Stimulated activated CD4-positive, alpha-beta T cell treated with anti-CD3 and anti-CD28 coated beads, Interleukin-4, amount 100 ng/mL, for 1 hour (primary cell): Measurements from ENCODE around the gene NAALADL2.
"Not testable (repeated sequence)": the region's sequence is repeated elsewhere in the genome, so short reads cannot be mapped to it uniquely, and the experiment has no call there.

Source experiments
- DNase-seq: peaks from one replicate; pipeline ENCODE4 v3.0.0-alpha.2; 2020

Gene NAALADL2

DNA sequence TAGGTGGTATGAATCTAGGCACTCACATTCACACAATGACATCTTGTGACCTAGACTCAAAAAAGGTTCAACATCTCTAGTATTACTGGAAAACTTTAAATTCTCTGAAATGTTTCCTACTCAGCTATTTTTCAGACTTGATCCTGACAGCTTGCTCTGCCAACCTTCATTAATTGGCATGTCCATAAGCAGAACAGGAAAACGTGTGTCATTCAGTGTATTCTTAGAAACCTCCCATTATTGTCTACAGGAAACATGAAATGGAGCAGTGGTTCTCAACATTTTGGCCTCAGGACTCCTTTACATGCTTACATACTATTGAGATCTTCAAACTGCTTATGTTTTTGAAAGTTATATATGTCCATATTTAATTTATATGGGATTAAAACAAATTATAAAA, 363.2 kb downstream of the NAALADL2 start:
- DNase-seq: no peak

- no peak for DNase-seq
Measured at GRCh38 chr3:175224051-175224450, 364.9 kb downstream of the NAALADL2 start.

- no peak for DNase-seq
Measured at GRCh38 chr3:175226444-175226843, 367.3 kb downstream of the NAALADL2 start.

GRCh38 chr3:175227126-175227525, 368.0 kb downstream of the NAALADL2 start:
- DNase-seq: no peak

- no peak for DNase-seq
Measured at GRCh38 chr3:175233957-175234940, 375.1 kb downstream of the NAALADL2 start.

DNA sequence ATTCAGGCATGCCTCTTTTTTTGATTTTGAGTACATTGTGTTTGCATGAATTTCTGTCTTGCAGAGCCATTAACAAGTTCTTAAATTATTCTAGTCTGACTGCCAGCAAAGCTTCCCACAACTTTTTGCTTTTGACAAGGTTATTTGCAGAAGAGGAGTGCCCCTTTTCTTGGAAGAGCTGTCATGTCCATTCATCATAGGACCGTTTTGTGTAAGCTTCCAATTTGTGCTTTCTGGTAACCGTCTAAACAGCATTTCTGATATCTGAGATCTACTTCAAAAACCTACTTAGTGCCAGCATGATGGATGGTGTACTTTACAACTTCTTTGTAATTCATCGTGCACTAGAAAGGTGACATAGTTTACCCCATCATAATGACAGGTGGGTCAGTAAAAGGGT, 379.7 kb downstream of the NAALADL2 start:
- DNase-seq: no peak

GRCh38 chr3:175240921-175241320, 381.8 kb downstream of the NAALADL2 start:
- DNase-seq: no peak

- DNase-seq: no peak
Measured at GRCh38 chr3:175242243-175242642, 383.1 kb downstream of the NAALADL2 start.

GRCh38 chr3:175246234-175246633, 387.1 kb downstream of the NAALADL2 start:
- DNase-seq: no peak

DNA sequence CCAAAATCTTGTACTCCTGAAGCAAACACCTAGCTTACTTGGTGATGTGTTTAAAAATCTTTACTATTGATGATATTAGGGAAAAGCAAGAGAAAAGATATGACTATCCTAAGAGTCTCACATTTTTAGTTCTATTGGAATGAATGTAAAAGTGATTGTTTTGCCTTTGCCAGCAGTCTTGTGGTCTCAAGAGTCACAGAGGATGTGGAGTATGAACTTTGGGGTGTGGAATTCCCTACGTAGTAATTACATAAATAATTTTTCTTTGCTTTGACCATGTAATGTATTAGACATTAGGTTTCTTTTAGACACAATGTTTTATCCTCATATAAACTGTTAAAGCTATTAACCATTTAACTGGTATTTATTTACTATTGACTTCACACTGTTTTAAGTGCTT, 387.6 kb downstream of the NAALADL2 start:
- DNase-seq: no peak

DNA sequence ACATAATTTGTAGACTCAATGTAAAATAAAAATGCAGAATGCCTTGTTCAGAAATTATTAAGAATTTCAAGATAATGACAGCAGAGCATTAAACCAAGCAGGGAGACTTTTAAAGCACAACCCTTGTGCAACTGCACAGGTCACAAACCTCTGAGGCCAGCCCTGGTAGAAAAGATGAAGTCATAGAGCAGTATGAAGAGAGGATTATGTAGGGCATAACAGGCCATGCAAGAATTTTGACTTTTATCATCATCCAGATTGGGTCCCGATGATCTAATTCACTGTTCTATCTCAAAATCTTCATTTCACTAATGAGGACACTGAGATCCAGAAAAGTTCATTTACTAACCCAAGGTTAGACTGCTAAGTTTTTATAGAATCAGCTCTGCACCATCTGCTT, 388.5 kb downstream of the NAALADL2 start:
- no peak for DNase-seq

DNA sequence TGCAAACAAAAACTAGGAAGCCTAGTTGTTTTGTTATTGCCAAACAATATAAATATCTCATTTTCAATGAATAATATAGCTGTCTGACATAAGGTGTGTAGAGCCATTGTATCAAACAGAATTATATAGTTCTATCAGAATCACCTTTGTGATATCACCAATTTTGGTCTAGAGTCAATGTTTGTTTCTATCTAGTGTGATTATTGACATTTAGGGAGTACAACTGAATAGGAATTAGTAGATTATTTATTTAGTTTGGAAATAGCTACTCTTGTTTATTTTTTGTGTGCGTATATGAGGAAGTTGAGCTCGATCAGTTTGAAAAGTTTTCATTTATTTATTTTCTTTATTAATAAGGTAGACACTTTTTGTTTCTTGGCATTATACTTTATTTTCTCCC, 389.7 kb downstream of the NAALADL2 start:
- DNase-seq: no peak

DNA sequence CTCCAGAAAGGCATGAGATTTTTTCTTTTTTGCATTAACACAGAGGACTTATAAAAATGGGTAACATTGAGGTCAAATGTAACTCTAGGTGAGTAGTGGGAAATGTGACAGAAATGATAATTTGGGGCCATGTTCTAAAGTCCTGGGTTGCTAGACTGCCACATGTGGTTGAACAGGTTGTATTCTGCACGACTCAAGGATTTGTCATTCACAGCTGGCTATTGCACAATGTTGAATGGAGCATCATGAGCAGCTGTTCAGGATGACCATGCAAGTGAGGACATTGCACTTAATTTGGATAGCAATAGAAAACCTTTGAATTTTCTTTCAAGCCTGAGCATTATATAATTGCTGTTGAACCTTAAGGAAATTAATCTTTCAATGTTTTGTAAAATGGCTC, 396.6 kb downstream of the NAALADL2 start:
- no peak for DNase-seq

DNA sequence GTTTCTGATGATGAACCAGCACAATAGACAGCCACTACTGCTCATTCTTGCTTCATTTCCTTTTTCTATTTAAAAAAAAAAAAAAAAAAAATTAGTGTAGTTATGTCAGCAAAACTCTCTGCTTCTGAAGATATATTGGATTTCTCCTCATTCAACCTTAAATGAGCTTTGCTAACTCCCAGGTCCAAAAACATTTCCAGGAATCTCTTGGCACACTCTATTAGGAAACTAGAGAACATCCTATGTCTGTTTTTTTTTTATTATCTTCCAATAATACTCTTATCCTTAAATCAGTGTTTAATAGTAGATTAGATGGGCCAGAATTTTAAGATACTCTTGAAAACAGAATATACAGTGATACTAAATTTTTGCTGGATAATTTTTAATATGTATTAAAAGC, 398.0 kb downstream of the NAALADL2 start:
- no peak for DNase-seq

DNA sequence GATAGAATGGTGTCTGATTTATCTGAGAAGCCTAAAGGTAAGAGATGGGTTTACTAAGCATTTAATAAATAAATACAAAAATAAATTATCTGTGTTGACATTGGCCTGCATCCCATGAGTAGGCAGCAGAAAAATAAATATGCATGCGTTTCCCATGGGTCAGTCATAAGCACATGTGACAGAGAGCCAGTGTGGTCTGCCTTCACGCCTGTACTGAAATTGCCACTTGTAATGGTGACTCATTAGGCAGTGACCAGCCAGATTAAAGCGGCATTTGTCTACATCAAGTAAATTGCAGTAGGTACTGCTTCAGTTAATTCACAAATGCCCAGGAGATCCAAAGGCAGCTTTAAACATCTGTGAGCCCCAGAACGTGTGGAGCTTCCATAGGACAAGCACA, 399.6 kb downstream of the NAALADL2 start:
- no peak for DNase-seq

GRCh38 chr3:175260145-175260794, 401.1 kb downstream of the NAALADL2 start:
- no peak for DNase-seq

- DNase-seq: no peak
Measured at GRCh38 chr3:175266478-175266877, 407.3 kb downstream of the NAALADL2 start.

DNA sequence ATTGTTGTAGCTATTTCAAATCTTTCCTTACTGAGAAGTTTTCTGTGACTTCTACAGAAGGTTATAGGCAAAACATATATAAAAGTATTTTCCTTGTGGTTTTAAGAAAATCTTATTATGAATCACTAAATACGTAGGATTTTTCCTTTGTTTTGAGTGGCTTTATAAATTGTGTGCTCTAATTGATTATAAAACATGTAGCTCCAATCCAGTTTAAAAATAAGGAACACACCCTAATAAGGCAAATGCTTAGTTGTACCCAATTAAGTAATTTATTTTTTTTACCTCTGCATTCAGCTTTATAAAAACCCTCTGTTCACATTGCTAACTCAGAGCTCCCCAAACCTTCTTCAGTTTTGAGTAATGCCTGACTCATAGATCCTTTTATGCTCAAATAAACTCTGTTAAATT, 408.0 kb downstream of the NAALADL2 start:
- DNase-seq: no peak

DNA sequence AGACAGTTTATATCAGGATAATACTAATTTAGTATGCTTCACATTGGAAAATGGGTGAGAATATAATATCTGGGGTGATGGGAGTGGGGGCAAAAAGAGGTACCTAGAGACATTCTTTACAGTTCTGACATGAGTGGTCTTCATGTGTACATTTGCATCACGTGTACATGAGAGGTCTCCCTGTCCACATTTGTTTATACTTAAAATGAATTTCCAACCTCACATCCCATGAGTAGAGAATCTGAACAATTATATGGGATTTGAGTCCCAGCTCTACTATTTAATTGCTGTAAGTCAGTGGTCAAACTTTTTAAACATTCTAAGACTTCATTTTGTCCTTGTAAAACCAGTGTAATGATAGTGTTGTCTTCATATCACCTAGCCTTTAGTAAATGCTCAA, 408.4 kb downstream of the NAALADL2 start:
- no peak for DNase-seq

DNA sequence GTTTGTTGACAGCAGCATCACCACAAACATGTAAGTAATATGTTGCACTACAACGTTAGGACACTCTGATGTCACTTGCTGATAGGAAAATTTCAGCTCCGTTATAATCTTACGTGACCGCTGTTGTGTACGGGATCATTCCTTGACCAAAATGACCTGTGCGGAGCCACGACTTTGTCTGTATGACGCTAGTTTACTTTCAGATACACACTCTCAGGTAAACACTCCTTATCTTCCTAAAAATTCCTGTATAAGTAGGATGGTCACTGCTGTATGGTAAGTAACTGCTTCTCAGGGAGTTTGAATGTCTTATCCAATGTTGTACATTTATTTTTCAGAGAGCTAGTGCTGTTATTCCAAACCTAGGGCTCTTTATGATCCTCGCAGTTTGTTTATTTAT, 410.3 kb downstream of the NAALADL2 start:
- no peak for DNase-seq

DNA sequence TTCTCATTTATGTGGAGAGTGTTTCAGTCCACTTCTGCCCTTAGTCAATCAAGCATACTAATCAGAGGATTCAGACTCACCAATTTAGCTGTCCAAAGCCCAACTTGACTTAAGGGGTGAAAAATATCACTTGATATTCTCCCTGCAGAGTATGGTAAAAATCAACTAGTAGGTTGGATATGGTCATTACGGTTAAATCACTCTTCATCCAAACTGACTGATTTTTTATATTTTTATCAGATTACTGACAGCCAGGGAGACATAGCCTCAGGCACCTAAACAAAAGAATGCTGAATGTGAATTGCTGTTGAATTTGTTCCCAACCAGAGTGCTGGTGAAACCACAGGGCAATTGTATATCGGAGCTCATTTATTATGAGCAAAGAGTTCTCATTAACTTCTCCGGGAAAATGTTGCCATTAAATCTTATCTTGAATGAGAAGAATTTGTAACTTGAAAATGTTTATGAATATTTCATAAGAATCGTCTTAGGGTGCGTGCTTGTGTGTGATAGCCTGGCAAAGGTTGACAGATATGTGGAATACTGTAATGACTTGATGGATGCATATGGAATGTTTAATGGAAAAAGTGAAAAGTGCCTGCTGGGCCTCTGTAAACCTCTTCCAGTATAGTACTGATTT, 411.2 kb downstream of the NAALADL2 start:
- no peak for DNase-seq

DNA sequence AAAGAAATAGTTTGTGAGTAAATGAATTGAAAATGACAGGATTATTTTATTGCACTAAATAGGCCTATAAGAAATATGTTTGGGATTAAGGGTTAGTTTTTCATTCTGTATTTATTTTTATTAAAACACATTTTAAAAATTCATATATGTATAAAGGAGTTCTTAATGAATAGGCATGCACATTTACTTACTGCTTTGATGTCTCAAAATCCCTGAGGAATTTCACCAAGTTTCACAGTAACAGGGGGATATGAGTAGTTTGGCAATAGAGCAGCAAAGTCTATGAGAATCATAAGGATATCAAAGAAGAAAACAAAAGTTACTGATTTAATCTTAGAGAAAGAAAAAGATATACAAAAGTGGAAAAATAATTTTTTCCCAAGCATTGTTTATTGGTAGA, 411.7 kb downstream of the NAALADL2 start:
- no peak for DNase-seq

- DNase-seq: not testable (repeated sequence)
Measured at GRCh38 chr3:175271465-175271864, 412.3 kb downstream of the NAALADL2 start.

DNA sequence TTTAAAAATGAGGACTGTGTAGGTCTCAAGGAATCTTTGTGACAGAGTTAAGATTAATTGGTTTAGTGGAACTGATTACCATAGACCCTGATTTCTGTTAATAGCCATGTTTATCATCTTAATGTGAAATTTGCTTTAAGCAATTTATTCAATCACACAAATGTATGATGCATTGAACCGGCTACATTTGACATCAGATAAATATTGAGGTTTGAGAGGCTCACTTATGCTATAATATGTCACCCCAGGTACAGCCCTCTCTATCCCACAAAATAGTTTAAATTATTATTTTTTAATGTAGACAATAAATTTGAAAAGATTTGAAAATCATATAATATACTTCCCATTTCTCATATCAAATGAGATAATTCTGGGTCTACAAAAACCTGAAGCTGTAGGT, 413.3 kb downstream of the NAALADL2 start:
- DNase-seq: no peak
